Skin epidermis (tissue), 12 donors: Measurements from ENCODE around the gene TBC1D13.
"Not testable (repeated sequence)": the region's sequence is repeated elsewhere in the genome, so short reads cannot be mapped to it uniquely, and the experiment has no call there.

ENCODE experiments used
- H3K27ac ChIP-seq, 21 experiments: fragments of 200-600 bp; sonication (generic) in 11 of 21; one replicate each; pipeline ENCODE4 v1.5.0; 2020; ENCODE audit warnings: mild to moderate bottlenecking in 3 of 21, inconsistent platforms in 2 of 21, moderate library complexity in 2 of 21
- H3K4me3 ChIP-seq, 7 experiments: fragments of 200-600 bp; sonication (generic) in 2 of 7; one replicate each; pipeline ENCODE4 v1.5.0; 2020; ENCODE audit warnings: inconsistent platforms in 2 of 7, mild to moderate bottlenecking in 2 of 7, moderate library complexity in 1 of 7

TBC1D13 gene

GRCh38 chr9:128786681-128787601 is at the start of gene TBC1D13:
Gene TBC1D13, plus strand, starts transcription at chr9:128787253. Its CDS starts 101 bp downstream, at chr9:128787354.
- H3K4me3 ChIP-seq: peak within 1 kb of the TSS; percentile 54 to 99 (median 88)
- peak within 1 kb of the TSS; percentile 60 to 97 (median 87) for H3K27ac ChIP-seq

GRCh38 chr9:128742401-128742800 is 44.7 kb upstream of the TBC1D13 start:
- Histone ChIP-seq H3K4me3 (no peak overlapping the region), H3K27ac (no peak overlapping the region)

GRCh38 chr9:128743421-128743820 is 43.6 kb upstream of the TBC1D13 start:
- H3K27ac ChIP-seq: no peak overlapping the region
- H3K4me3 ChIP-seq: no peak overlapping the region

- Histone ChIP-seq H3K4me3 (no peak overlapping the region), H3K27ac (no peak overlapping the region)
Observed at GRCh38 chr9:128747241-128747640, 39.8 kb upstream of the TBC1D13 start.

GRCh38 chr9:128750926-128751595 is 36.0 kb upstream of the TBC1D13 start:
- Histone ChIP-seq H3K4me3 (no peak overlapping the region), H3K27ac (no peak overlapping the region)

GRCh38 chr9:128753627-128754026 is 33.4 kb upstream of the TBC1D13 start:
- H3K27ac ChIP-seq: no peak overlapping the region

GRCh38 chr9:128757602-128758001 is 29.5 kb upstream of the TBC1D13 start:
- Histone ChIP-seq H3K4me3 (no peak overlapping the region), H3K27ac (no peak overlapping the region)

More at GRCh38 chr9:128753627-128754026, 33.4 kb upstream of the TBC1D13 start:
- H3K4me3 ChIP-seq: no peak overlapping the region

GRCh38 chr9:128762671-128763449 is 24.2 kb upstream of the TBC1D13 start:
- Histone ChIP-seq H3K27ac (no peak overlapping the region), H3K4me3 (no peak overlapping the region)

- Histone ChIP-seq H3K4me3 (no peak overlapping the region), H3K27ac (no peak overlapping the region)
Observed at GRCh38 chr9:128764361-128764760, 22.7 kb upstream of the TBC1D13 start.

- H3K27ac ChIP-seq: no peak overlapping the region
Observed at GRCh38 chr9:128765499-128765898, 21.6 kb upstream of the TBC1D13 start.

GRCh38 chr9:128768606-128769005 is 18.4 kb upstream of the TBC1D13 start:
- H3K4me3 ChIP-seq: no peak overlapping the region

More at GRCh38 chr9:128765499-128765898, 21.6 kb upstream of the TBC1D13 start:
- no peak overlapping the region for H3K4me3 ChIP-seq

GRCh38 chr9:128770286-128771030 is 16.6 kb upstream of the TBC1D13 start:
- H3K4me3 ChIP-seq: peak overlapping the region; percentile 77 to 99 (median 91)
- H3K27ac ChIP-seq: peak overlapping the region in 17 of 21 experiments; percentile 82 to 98 (median 94)

More at GRCh38 chr9:128768606-128769005, 18.4 kb upstream of the TBC1D13 start:
- no peak overlapping the region for H3K27ac ChIP-seq

GRCh38 chr9:128771094-128771721 is 15.8 kb upstream of the TBC1D13 start:
- peak overlapping the region; percentile 77 to 99 (median 91) for H3K4me3 ChIP-seq
- peak overlapping the region; percentile 81 to 98 (median 94) for H3K27ac ChIP-seq

GRCh38 chr9:128771745-128772519 is 15.1 kb upstream of the TBC1D13 start, which contains the start of gene ZER1:
Gene ZER1, minus strand, starts transcription at chr9:128771927. Its CDS starts 16,362 bp downstream, at chr9:128755565.
- peak within 1 kb of the TSS; percentile 81 to 98 (median 94) for H3K27ac ChIP-seq
- H3K4me3 ChIP-seq: peak within 1 kb of the TSS; percentile 77 to 99 (median 91)

- no peak overlapping the region for H3K27ac ChIP-seq
- H3K4me3 ChIP-seq: no peak overlapping the region
Observed at GRCh38 chr9:128773049-128773448, 14.0 kb upstream of the TBC1D13 start.

- H3K4me3 ChIP-seq: no peak overlapping the region
- H3K27ac ChIP-seq: no peak overlapping the region
Observed at GRCh38 chr9:128774804-128775203, 12.2 kb upstream of the TBC1D13 start.

GRCh38 chr9:128780093-128780492 is 7.0 kb upstream of the TBC1D13 start:
- H3K4me3 ChIP-seq, H3K27ac ChIP-seq: not testable (repeated sequence)
